Effector CD8-positive, alpha-beta T cell (primary cell): ENCODE results near the gene HSD17B14.
"Not testable (repeated sequence)": the region's sequence is repeated elsewhere in the genome, so short reads cannot be mapped to it uniquely, and the experiment has no call there.

Experiments used
- DNase-seq: peaks from one replicate; lab custom pipeline; 2025; lab: John Stamatoyannopoulos, UW

Gene HSD17B14

DNA sequence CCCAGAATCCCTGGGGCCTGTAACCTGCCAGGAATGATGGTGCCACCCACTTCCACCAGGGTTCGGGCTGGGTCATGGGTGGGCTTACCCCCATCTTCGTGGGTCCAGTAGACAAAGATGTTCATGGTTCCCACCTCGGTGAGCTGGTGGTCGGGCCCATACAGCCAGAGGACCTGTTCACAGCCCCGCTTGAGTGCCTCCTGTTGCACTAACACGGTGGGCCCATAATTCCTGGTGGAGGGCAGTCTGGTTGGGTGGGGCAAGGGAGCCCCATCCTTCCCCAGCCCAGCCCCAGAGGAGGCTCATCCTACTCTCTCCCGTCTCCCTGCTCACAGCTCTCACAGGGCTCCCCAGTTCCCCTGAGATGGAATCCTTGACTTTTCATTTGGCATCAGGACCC is 39.2 kb downstream of the HSD17B14 start:
- DNase-seq, result no peak

DNA sequence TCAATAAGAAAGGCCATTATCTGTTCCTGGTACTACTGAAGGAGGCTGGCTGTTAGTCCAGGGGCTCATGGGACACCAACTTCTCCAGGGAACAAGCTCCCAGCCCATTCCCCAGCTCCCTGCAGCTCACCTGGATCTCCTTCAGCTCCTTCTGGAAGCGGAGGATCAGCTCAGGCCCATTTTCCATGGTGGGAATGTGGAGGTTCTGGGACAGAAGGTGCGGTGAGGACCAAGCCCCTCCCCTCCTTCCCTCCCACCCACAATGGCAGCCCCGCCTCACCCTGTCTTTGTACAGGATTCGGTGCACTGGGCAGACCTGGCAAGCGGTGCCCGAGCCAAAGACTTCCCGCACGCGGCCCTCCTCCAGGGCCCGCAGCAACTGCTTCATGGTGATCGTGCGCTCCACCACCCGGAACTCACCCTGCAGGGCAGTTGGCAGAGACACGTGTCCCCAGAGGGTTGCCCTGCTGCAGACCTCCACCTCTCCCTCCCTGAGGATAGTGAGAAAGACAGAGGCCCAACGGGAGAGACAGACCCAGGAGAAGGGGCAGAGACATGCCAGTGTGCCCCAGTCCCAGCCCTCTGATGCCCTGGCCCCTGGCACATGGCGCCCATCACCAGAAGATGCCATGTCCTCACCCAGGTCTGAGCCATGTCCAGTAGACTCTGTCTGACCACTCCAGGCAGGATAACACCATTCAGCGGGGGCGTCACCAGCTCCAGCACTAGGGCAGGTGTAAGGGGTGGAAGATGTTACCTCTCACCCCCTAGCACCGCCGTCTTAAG is 39.8 kb downstream of the HSD17B14 start:
- DNase-seq, result no peak

DNA sequence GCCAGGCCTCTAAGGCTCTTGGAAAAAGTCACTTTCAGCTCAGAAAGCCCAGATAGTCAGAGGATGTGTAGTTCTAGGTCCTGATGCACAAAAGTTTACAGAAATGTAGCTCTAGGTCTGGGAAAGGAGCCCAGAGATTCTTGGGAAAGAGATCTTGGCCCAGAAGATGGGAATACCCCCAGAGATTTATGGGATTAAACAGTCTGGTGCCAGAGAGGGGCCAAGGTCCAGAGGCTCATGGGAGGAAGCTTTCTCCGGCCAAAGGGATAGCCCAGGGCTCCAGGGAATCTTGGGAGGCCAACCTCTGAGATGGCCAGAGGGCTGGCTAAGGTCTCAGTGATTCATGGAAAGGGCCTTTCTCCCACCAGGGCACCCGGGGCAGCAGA is 40.6 kb downstream of the HSD17B14 start:
- no peak for DNase-seq

DNA sequence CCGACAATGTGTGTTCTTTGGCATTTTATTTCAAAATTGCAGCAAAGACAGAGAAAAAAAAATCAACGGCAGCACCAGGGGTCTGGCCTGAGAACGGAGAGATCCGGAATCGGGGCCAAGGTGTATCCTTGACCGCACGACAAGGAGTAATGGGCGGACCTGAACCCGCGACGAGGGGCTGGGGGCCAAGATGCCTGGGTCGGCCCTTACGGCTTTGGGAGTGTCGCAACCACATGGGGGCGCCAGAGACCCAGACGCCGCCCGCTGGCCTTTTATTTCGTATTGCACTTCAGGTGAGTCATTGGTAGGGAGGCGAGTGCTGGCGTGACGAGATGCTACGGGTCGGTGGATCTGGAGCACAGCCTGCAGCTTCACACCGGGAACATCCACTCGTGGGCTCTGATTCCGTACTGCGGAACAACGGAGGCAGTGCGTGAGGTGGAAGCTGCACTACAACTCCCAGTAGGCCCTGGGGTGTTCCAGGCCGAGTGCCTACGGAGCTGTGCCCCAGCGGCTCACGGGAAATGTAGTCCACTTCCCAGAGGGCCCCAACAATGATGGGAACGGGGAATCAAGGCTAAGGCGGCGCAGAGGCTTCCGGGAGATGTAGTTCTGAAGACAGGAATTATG is 41.1 kb downstream of the HSD17B14 start:
- DNase-seq, result peak; percentile 81

DNA sequence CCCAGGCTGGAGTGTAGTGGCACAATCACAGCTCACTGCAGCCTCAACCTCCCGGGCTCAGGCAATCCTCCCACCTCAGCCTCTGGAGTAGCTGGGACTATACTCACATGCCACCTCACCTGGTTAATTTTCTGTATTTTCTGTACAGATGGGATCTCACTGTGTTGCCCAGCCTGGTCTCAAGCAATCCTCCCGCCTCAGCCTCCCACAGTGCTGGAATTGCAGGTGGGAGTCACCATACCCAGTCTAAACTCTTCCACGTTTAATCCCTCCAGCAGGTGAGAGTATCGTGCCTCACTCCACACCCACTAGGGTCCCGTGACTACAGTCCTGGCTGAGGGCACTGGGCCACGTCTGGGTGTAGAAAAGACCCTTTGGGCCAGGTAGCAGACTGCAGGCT is 42.0 kb downstream of the HSD17B14 start:
- DNase-seq, result no peak

DNA sequence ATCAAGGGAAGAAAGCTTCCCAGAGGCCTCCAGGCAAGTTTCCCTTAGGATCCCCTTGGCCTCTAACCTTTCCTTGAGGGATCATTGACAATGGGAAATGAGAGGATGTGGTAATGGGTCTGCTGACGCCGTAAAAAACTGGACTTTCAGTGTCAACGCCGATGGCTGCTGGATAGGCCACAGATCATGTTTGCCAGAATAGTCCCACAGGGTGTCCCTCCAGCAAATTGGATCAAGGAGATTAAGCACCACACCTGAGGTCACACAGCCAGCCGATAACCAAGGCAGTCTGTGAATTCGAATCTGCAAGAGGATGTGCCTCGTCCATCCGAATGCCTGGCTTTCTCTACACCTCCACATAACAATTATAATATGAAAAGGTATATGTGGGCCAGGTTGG is 43.0 kb downstream of the HSD17B14 start:
- no peak for DNase-seq

DNA sequence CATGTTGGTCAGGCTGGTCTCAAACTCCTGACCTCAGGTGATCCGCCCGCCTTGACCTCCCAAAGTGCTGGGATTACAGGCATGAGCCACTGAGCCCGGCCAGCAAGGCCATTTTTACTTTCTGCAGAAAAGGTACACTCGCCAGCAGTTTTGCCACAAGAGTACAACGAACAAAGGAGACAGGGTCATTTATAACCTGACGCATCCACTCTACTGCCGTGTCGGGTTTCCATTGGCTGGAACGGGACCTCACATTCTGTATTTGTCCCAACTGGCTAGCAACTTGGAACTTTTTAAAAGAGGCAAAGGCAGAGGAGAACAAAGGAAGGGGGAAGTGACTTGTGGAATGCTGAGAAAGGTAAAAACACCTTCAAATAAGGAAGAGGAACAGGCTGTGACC is 49.0 kb downstream of the HSD17B14 start:
- not testable (repeated sequence) for DNase-seq

DNA sequence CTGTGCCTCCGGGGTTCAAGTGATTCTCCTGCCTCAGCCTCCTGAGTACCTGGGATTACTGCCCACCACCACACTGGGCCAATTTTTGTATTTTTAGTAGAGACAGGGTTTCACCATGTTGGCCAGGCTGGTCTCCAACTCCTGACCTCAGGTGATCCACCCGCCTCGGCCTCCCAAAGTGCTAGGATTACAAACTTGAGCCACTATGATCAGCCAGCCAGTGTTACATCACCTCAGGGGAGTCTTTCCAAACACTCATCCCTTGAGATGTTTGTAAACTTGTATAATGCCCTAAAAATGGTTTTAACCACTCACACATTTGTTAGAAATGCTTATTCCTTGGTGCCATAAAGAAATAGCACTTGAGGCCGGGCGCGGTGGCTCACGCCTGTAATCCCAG is 49.9 kb downstream of the HSD17B14 start:
- DNase-seq, result not testable (repeated sequence)

DNA sequence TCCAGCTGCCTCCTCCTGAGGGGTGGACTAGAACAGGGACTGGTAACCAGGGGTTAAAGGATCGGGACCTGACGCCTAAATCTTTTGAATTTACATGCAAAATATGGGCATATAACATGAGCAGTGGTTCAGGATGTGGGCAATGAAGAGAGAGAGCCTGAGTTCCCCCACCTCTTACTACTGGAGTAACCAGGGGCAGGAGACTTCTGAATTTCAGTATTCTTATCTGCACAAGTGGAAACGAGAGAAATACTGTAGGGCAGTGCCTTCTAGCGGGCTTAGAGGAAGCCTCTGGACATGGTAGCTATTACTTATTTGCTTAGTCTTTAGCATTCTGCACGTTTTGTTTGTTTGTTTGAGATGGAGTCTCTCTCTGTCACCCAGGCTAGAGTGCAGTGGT is 51.8 kb downstream of the HSD17B14 start:
- DNase-seq, result no peak

DNA sequence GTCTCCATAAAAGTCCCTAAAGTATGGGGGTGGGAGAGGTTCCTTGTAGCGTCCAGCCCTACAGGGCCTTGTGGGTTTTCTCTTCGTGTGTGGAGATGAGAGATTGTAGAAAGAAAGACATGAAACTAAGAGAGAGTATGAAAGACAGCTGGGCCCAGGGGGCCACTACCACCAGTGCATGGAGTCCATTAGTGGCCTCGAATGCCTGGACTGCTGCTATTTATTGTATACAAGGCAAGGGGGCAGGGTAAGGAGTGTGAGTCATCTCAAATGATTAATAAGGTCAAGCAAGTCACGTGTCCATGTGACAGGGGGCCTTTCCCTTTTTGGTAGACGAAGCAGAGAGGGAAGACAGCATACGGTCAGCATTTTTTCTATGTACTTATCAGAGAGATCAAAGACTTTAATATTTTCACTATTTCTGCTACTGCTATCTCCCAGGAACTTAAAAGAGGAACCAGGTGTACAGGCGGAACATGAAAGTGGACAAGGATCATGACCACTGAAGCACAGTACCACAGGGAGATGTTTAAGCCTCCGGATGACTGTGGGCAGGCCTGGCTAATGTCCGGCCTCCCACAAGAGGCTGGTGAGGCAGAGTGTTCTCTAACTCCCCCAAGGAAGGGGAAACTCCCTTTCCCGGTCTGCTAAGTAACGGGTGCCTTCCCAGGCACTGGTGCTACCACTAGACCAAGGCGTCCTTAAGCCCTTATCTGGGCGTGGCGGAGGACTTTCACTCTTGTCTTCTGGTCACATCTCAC is 55.5 kb downstream of the HSD17B14 start:
- no peak for DNase-seq

DNA sequence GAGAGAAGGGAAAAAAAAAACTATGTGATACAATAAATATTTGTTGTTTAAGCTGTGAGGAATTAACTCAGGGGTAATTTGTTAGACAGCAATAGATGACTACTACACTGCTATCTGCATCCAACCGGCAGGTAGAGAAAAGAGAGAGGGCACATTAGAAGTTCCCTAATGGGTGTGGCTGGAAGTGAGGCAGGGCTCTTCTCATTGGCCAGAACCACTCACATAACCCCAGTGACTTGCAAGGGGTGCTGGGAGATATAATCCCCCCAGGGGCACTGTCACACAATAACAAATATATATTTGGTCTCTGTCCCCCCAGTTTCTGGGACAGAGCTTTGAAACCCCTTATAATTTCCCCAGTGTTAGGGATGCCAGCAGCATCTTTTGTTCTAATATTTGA is 56.7 kb downstream of the HSD17B14 start:
- DNase-seq, result no peak

DNA sequence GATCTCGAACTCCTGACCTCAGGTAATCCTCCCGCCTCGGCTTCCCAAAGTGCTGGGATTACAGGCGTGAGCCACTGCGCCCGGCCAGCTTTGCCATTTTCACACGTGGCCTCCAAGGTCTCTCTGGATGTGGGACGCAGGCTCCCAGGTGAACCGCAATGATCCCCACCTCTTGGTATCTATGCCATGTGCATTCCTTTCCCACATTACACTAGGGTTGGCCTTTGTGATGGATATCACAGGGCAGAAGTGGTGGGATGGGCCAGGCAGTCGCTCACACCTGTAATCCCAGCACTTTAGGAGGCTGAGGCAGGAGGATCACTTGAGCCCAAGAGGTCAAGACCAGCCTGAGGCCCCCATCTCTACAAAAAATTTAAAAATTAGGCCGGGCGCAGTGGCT is 58.6 kb downstream of the HSD17B14 start:
- DNase-seq, result no peak

DNA sequence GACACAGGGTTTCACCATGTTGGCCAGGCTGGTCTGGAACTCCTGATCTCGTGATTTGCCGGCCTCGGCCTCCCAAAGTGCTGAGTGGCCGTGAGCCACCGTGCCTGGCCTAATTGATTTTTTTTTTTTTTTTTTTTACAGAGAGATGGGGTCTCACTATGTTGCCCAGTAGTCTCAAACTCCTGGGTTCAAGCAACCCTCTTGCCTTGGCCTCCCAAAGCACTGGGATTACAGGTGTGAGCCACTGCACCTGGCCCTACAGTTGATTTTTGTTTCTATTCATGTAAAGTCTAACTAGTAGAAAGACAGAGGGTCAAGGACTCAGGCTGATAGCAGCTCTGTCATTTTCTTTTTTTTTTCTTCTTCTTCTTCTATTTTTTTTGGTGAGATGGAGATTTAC is 59.2 kb downstream of the HSD17B14 start:
- DNase-seq, result no peak

DNA sequence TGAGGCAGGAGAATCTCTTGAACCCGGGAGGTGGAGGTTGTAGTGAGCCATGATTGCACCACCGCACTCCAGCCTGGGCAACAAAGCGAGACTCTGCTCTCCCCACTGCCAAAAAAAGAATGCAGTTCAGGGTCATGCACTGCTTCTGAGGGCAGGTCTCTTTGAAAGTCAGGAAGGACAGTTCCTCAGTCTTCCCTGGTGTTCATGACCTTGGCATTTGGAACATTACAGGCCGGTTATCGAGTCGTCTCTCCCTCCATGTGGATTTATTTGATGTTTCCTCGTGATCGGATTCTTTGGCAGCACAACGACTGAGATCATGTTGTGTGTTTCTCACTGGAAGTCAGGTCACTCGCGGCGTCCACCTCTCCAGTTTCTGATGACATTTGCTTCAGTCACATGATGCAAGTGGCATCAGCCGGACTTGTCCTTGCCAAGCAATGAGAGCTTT is 63.8 kb downstream of the HSD17B14 start:
- DNase-seq, result no peak

DNA sequence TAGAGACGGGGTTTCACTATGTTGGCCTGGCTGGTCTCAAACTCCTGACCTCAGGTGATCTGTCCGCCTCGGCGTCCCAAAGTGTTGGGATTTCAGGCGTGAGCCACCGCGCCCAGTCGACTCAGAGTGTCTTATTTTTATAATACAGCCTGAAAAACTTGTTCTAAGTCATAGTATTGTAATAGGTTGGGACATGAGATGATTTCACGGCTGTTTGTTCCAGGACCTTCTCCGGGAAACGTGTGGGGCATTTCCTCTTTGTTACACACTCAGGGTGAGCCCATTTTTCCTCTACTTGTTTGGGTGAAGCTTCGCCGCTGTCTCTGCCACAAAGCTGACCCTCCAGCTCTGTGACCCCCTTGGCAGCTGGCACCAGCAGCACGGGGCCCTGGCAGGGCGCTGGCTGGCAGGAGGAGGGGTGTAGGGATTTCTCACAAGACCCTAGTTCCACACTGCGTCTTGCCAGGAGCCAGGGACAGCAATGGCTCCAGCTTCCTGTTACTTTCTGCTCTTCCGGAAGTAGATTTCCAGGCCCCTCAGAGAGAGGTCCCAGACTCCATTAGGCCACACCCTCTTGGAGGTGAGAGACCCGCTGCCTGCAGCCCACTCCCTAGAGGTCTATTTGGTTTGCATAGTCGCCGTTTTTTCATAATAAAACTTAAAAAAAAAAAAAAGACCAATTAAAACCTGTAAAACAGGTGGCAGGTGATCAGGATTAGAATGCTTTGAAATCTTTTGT is 65.4 kb downstream of the HSD17B14 start:
- no peak for DNase-seq

DNA sequence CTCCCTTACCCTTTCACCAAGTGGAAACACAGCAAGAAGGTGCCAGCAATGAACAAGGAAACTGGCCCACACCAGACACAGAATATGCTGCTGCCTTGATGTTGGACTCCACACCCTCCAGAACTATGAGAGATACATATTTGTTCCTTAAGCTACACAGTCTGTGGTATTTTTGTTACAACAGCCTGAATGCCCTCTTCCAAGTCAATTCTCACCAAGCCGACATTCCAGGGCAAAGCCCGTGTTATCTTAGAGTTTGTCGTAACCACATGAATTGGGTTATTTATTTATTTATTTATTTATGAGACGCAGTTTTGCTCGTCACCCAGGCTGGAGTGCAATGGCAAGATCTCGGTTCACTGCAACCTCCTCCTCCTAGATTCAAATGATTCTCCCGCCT is 66.0 kb downstream of the HSD17B14 start:
- no peak for DNase-seq

DNA sequence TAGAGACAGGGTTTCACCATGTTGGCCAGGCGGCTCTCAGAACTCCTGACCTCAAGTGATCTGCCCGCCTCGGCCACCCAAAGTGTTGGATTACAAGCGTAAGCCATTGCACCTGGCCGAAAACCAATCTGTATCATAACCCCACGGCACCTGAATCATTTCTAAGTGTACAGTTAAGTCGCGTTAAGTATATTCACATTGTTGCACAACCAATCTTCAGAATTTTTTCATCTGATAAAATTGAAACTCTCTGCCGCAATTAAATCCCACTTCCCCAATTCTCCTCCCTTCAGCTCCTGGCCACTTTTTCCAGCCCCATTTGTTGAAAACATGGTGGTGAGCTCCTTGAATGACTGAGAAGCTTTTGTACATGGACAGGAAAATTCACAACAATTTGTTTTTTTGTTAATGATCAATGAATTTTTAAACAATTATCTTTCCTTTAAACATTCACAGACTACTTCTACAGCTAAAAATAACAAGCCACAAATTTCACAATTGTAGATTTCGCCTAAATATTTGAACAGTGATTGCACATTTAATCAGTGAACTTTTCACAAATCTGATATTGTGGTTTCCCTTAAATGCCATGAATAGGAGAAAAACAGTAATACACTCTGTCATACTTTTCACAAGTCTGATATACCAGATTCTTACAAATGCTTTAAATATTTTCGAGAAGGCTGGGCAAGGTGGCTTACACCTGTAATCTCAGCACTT is 67.1 kb downstream of the HSD17B14 start:
- no peak for DNase-seq

DNA sequence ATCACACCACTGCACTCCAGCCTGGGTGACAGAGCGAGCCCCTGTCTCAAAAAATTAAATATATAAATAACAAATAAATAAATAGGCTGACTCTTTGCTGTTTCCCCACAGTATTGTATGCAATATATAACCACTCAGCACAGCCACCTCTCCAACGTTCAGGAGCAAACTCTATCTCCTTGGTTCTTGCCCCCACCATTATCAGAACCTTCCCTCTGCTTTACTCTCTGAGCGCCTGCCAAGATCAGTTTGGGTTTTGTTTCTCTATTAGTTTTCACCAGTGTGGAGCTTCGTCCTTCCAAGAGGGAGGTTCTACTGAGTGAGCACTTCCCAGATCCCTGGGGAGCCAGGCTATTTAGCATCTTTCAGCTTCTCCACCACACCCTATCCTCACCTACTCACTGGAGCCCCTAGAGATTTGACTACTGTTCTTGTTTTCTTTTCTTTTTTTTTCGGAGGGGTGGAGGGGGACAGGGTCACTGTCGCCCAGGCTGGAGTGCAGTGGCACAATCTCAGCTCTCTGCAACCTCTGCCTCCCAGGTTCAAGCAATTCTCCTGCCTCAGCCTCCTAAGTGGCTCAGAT is 68.0 kb downstream of the HSD17B14 start:
- DNase-seq, result not testable (repeated sequence)

DNA sequence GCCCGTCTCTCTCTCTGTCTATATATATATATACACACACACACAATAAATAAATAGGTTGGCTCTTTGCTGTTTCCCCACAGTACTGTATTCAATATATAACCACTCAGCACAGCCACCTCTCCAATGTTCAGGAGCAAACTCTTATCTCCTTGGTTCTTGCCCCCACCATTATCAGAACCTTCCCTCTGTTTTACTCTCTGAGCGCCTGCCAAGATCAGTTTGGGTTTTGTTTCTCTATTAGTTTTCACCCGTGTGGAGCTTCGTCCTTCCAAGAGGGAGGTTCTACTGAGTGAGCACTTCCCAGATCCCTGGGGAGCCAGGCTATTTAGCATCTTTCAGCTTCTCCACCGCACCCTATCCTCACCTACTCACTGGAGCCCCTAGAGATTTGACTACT is 70.5 kb downstream of the HSD17B14 start:
- not testable (repeated sequence) for DNase-seq
